GM12878 (cell line): Measurements from ENCODE around the gene DMRT2. TPM values are rescaled to one million over a fixed set of nuclear protein-coding genes. Genes with fewer than 3 reads are reported as not detected.

ENCODE experiments used
- BCL3 ChIP-seq: IDR thresholded peaks from 2 replicates; pipeline ENCODE4 v1.6.1; 2011; ENCODE audit warnings: borderline replicate concordance, low read depth, mild to moderate bottlenecking, moderate library complexity, low read length; ENCODE audit not compliant: insufficient read depth, poor library complexity, severe bottlenecking
- BHLHE40 ChIP-seq, 2 experiments: fragments of 450-650 bp in 1 of 2; IDR thresholded peaks; 2 replicates each; pipeline ENCODE4 v1.6.1; 2011 to 2017; ENCODE audit warnings: low read depth in 2 of 2, borderline replicate concordance in 1 of 2, improper control_type of control experiment in 1 of 2, low read length in 1 of 2, mild to moderate bottlenecking in 1 of 2
- BMI1 ChIP-seq: fragments of 450-650 bp; IDR thresholded peaks from 2 replicates; pipeline ENCODE4 v1.6.1; 2016; ENCODE audit warnings: mild to moderate bottlenecking, moderate library complexity, borderline replicate concordance
- CBX5 ChIP-seq: sonication (generic); IDR thresholded peaks from 2 replicates; pipeline ENCODE4 v1.6.1; 2016; ENCODE audit warnings: low read depth, moderate library complexity, mild to moderate bottlenecking, inconsistent platforms
- CREB1 ChIP-seq: IDR thresholded peaks from 2 replicates; pipeline ENCODE4 v1.6.1; 2012; ENCODE audit warnings: low read depth, mild to moderate bottlenecking, inconsistent platforms
- CUX1 ChIP-seq: IDR thresholded peaks from 2 replicates; pipeline ENCODE4 v1.6.1; 2012; ENCODE audit warnings: improper control_type of control experiment, low read depth, low read length; ENCODE audit not compliant: insufficient replicate concordance
- EGR1 ChIP-seq, 2 experiments: IDR thresholded peaks; 1 replicate in 1 of 2; 2 replicates in 1 of 2; pipeline ENCODE4 v1.6.1; 2011 to 2012; ENCODE audit warnings: low read depth in 2 of 2, low read length in 2 of 2, borderline replicate concordance in 1 of 2, mild to moderate bottlenecking in 1 of 2, moderate library complexity in 1 of 2
- FOS ChIP-seq: IDR thresholded peaks from 3 replicates; pipeline ENCODE4 v1.6.1; 2011; ENCODE audit warnings: borderline replicate concordance; ENCODE audit not compliant: insufficient read length; ENCODE audit errors: extremely low read depth
- FOXK2 ChIP-seq: fragments of 450-650 bp; IDR thresholded peaks from 2 replicates; pipeline ENCODE4 v1.6.1; 2017; ENCODE audit warnings: mild to moderate bottlenecking, moderate library complexity
- HDGF ChIP-seq: fragments of 450-650 bp; IDR thresholded peaks from 2 replicates; pipeline ENCODE4 v1.6.1; 2016; ENCODE audit warnings: antibody characterized with exemption
- IKZF1 ChIP-seq: fragments of 450-650 bp; conservative IDR thresholded peaks from 2 replicates; pipeline ENCODE4 v1.6.1; 2017; ENCODE audit warnings: antibody characterized with exemption, mild to moderate bottlenecking
- IKZF2 ChIP-seq, 2 experiments: fragments of 450-650 bp; IDR thresholded peaks; 2 replicates each; pipeline ENCODE4 v1.6.1; 2017; ENCODE audit warnings: mild to moderate bottlenecking in 2 of 2, moderate library complexity in 2 of 2
- LARP7 ChIP-seq: fragments of 450-650 bp; IDR thresholded peaks from 2 replicates; pipeline ENCODE4 v1.6.1; 2017; ENCODE audit warnings: mild to moderate bottlenecking
- MYB ChIP-seq: fragments of 150-350 bp; IDR thresholded peaks from 2 replicates; pipeline ENCODE4 v1.6.1; 2014; ENCODE audit warnings: mild to moderate bottlenecking, low read depth, low read length, borderline replicate concordance
- MYC ChIP-seq: IDR thresholded peaks from 2 replicates; pipeline ENCODE4 v1.6.1; 2011; ENCODE audit warnings: mild to moderate bottlenecking, low read length, moderate library complexity, inconsistent platforms; ENCODE audit not compliant: insufficient read depth, insufficient replicate concordance, insufficient read length, severe bottlenecking
- NFYA ChIP-seq: IDR thresholded peaks from 2 replicates; pipeline ENCODE4 v1.6.1; 2011; ENCODE audit warnings: low read depth, mild to moderate bottlenecking, low read length, improper control_type of control experiment, borderline replicate concordance
- NFYB ChIP-seq: IDR thresholded peaks from 2 replicates; pipeline ENCODE4 v1.6.1; 2011; ENCODE audit warnings: low read depth, mild to moderate bottlenecking, low read length, improper control_type of control experiment, moderate library complexity; ENCODE audit not compliant: insufficient read depth
- POLR2A ChIP-seq: IDR thresholded peaks from 2 replicates; pipeline ENCODE4 v1.6.1; 2011; ENCODE audit warnings: low read depth, mild to moderate bottlenecking, low read length
- RCOR1 ChIP-seq: conservative IDR thresholded peaks from 2 replicates; pipeline ENCODE4 v1.6.1; 2012; ENCODE audit warnings: low read depth, low read length, improper control_type of control experiment
- SIX5 ChIP-seq: IDR thresholded peaks from 2 replicates; pipeline ENCODE4 v1.6.1; 2011; ENCODE audit warnings: mild to moderate bottlenecking, low read depth, low read length, moderate library complexity; ENCODE audit not compliant: severe bottlenecking
- SMARCA5 ChIP-seq: fragments of 450-650 bp; IDR thresholded peaks from 2 replicates; pipeline ENCODE4 v1.6.1; 2017; ENCODE audit warnings: mild to moderate bottlenecking
- SPI1 ChIP-seq: IDR thresholded peaks from 2 replicates; pipeline ENCODE4 v1.6.1; 2011; ENCODE audit warnings: low read depth, mild to moderate bottlenecking, low read length, moderate library complexity, borderline replicate concordance; ENCODE audit not compliant: insufficient read depth
- SREBF1 ChIP-seq: IDR thresholded peaks from 2 replicates; pipeline ENCODE4 v1.6.1; 2012; ENCODE audit warnings: mild to moderate bottlenecking, low read length
- WRNIP1 ChIP-seq: IDR thresholded peaks from 2 replicates; pipeline ENCODE4 v1.6.1; 2011; ENCODE audit warnings: low read depth, low read length, improper control_type of control experiment, borderline replicate concordance
- YY1 ChIP-seq: IDR thresholded peaks from 2 replicates; pipeline ENCODE4 v1.6.1; 2011; ENCODE audit warnings: low read depth, mild to moderate bottlenecking, low read length
- ZZZ3 ChIP-seq: IDR thresholded peaks from 2 replicates; pipeline ENCODE4 v1.6.1; 2011; ENCODE audit warnings: low read depth; ENCODE audit not compliant: control insufficient read depth, insufficient read length
- polyA plus RNA-seq, 11 experiments: library from polyadenylated mRNA; depleted of rRNA in 4 of 11; unstranded in 6 of 11; stranded (reverse) in 5 of 11; fragments of >200 nt; fragmentation: Nextera tagmentation in 4 of 11; fragmentation: Illumina TruSeq in 1 of 11; extraction: Ambion mirVana in 4 of 11; extraction: Trizol in 1 of 11; gene quantifications; 1 replicate in 1 of 11; 2 replicates in 10 of 11; pipeline versions ENCODE4 v1.2.1 to v1.2.3, GENCODE V29; 2011 to 2016; ENCODE audit warnings: inconsistent platforms in 2 of 11, missing spikeins in 2 of 11, low read depth in 1 of 11
- total RNA-seq, 4 experiments: library from RNA; depleted of rRNA in 3 of 4; stranded (reverse); fragments of >200 nt in 3 of 4; fragmentation: Illumina TruSeq in 1 of 4; extraction: Trizol in 1 of 4; gene quantifications; 2 replicates each; pipeline versions ENCODE4 v1.2.1 to v1.2.3, GENCODE V29; 2013 to 2021

Gene DMRT2
- total and polyA plus RNA-seq, 10 of the 15 experiments (the other 5 are each of a cell fraction or from before 2014, with no cell fraction given), result 0.08 to 50.2 (median 0.69) TPM

- TF ChIP-seq CUX1, result no peak
- TF ChIP-seq SIX5, result no peak
- TF ChIP-seq FOS, result no peak
- TF ChIP-seq RCOR1, result no peak
- TF ChIP-seq EGR1 (IDR thresholded peaks at IDR 0.05; ENCODE audit: borderline replicate concordance in 1 of 2, low read depth in 2 of 2, low read length in 2 of 2), result no peak
- TF ChIP-seq MYB, result no peak
- no peak for TF ChIP-seq MYC
- no peak; a peak in 1 of 4 replicates for TF ChIP-seq IKZF2 (IDR thresholded peaks at IDR 0.05)
- TF ChIP-seq ZZZ3, result no peak
- no peak for TF ChIP-seq WRNIP1
- TF ChIP-seq SPI1, result no peak
- TF ChIP-seq POLR2A, result no peak
- TF ChIP-seq FOXK2, result no peak
- no peak for TF ChIP-seq NFYB
- TF ChIP-seq LARP7, result peak; percentile 95
- no peak for TF ChIP-seq HDGF
- TF ChIP-seq SMARCA5, result peak; percentile 90; the same call in 1 of the 2 replicates
- TF ChIP-seq CBX5, result no peak
- TF ChIP-seq SREBF1, result no peak
- TF ChIP-seq BCL3, result no peak
- peak; percentile 82 for TF ChIP-seq IKZF1
- peak in 1 of 2 experiments; percentile 67; a peak in 2 of 4 replicates for TF ChIP-seq BHLHE40 (IDR thresholded peaks at IDR 0.05; ENCODE audit: borderline replicate concordance in 1 of 2, low read depth in 2 of 2, low read length in 1 of 2)
- no peak for TF ChIP-seq CREB1
- TF ChIP-seq BMI1, result no peak
- TF ChIP-seq NFYA, result no peak
- TF ChIP-seq YY1, result no peak
Observed at GRCh38 chr9:1051584-1052275, 1.6 kb downstream of the DMRT2 start (continued).
